Vagina (tissue), 2 donors: ENCODE measurements around the gene MYH11. TPM values are rescaled to one million over a fixed set of nuclear protein-coding genes. Genes with fewer than 3 reads are reported as not detected.

ENCODE experiments used
- DNase-seq, 2 donors: peaks; one replicate each; pipeline ENCODE4 v3.0.0-alpha.2; 2017; ENCODE audit errors: extremely low spot score in 2 of 2
- H3K27ac ChIP-seq: fragments of 200-600 bp; sonication (generic); one replicate; pipeline ENCODE4 v1.5.1; 2019
- H3K27me3 ChIP-seq: fragments of 200-600 bp; sonication (generic); one replicate; pipeline ENCODE4 v1.5.1; 2019
- H3K36me3 ChIP-seq, 2 donors: fragments of 200-600 bp; sonication (generic); one replicate each; pipeline ENCODE4 v1.5.1; 2017 to 2019
- H3K4me1 ChIP-seq: fragments of 200-600 bp; sonication (generic); one replicate; pipeline ENCODE4 v1.5.1; 2019
- H3K4me3 ChIP-seq, 2 donors: fragments of 200-600 bp; sonication (generic); 1 replicate in 1 of 2; 2 replicates in 1 of 2; pipeline ENCODE4 v1.5.1; 2016 to 2019
- H3K9me3 ChIP-seq: fragments of 200-600 bp; sonication (generic); one replicate; pipeline ENCODE4 v1.5.1; 2019
- CTCF ChIP-seq, 3 experiments: fragments of 450-650 bp in 2 of 3; fragments of 200-600 bp in 1 of 3; sonication (generic) in 1 of 3; IDR thresholded peaks; one replicate each; pipeline ENCODE4 v1.5.1; 2017 to 2019; ENCODE audit warnings: antibody characterized with exemption in 3 of 3, mild to moderate bottlenecking in 2 of 3, moderate library complexity in 2 of 3
- POLR2A ChIP-seq, 2 donors: fragments of 450-650 bp; IDR thresholded peaks; one replicate each; pipeline ENCODE4 v1.6.1; 2017; ENCODE audit warnings: antibody characterized with exemption in 2 of 2, mild to moderate bottlenecking in 2 of 2, moderate library complexity in 2 of 2
- POLR2AphosphoS5 ChIP-seq, 2 donors: sonication (generic); formaldehyde crosslinking; IDR thresholded peaks; one replicate each; pipeline ENCODE4 v1.9.0; 2017; ENCODE audit warnings: antibody characterized with exemption in 2 of 2, mild to moderate bottlenecking in 2 of 2, low read depth in 1 of 2; ENCODE audit not compliant: insufficient read depth in 1 of 2
- intact Hi-C: fragments of 100-400 bp; cut with DNase I; formaldehyde crosslinking; loops from one replicate; pipeline ENCODE4 v1.15.1; 2023
- total RNA-seq: library from RNA; depleted of rRNA; stranded (reverse); fragments of >200 nt; gene quantifications from one replicate; pipeline ENCODE4 v1.2.3, GENCODE V29; 2016

MYH11 gene
- total RNA-seq, 1 donor from 2014 or later, result 822 TPM

GRCh38 chr16:15723808-15724207 lies 133.0 kb downstream of the MYH11 start:
- Histone ChIP-seq H3K27ac (no peak overlapping the region), H3K36me3 (peaks cover 0 to 68% of the 10 kb centered on the region in 2 donors)
- DNase-seq, result no peak

GRCh38 chr16:15721018-15721417 lies 135.8 kb downstream of the MYH11 start:
- no peaks in the 10 kb centered on the region for H3K9me3 ChIP-seq
- H3K4me1 ChIP-seq, result no peaks in the 10 kb centered on the region
- no peak for TF ChIP-seq POLR2AphosphoS5 (IDR thresholded peaks at IDR 0.05; ENCODE audit: insufficient read depth in 1 of 2, low read depth in 1 of 2)
- no peak for TF ChIP-seq POLR2A (IDR thresholded peaks at IDR 0.05)
- TF ChIP-seq CTCF (IDR thresholded peaks at IDR 0.05), result no peak
- no peaks in the 10 kb centered on the region for H3K27me3 ChIP-seq
- no peak overlapping the region for H3K27ac ChIP-seq
- DNase-seq, result no peak
- peaks cover 0 to 68% of the 10 kb centered on the region in 2 donors for H3K36me3 ChIP-seq
- intact Hi-C loops, result no loop called here
- H3K4me3 ChIP-seq, result no peak overlapping the region

More at GRCh38 chr16:15723808-15724207, 133.0 kb downstream of the MYH11 start:
- no peak for TF ChIP-seq POLR2A (IDR thresholded peaks at IDR 0.05)
- intact Hi-C loops, result no loop called here
- Histone ChIP-seq H3K27me3 (no peaks in the 10 kb centered on the region), H3K4me3 (no peak overlapping the region), H3K9me3 (no peaks in the 10 kb centered on the region), H3K4me1 (no peaks in the 10 kb centered on the region)

- Histone ChIP-seq H3K27ac (no peak overlapping the region), H3K36me3 (peaks cover 0 to 68% of the 10 kb centered on the region in 2 donors), H3K9me3 (no peaks in the 10 kb centered on the region), H3K4me3 (no peak overlapping the region), H3K4me1 (no peaks in the 10 kb centered on the region), H3K27me3 (no peaks in the 10 kb centered on the region)
- intact Hi-C loops, result no loop called here
- no peak for DNase-seq
- TF ChIP-seq POLR2AphosphoS5 (IDR thresholded peaks at IDR 0.05; ENCODE audit: insufficient read depth in 1 of 2, low read depth in 1 of 2) (peak in 1 of 2 donors; percentile 24), POLR2A (IDR thresholded peaks at IDR 0.05) (no peak)
These were observed 140.0 kb downstream of the MYH11 start for GRCh38 chr16:15716694-15717447.

GRCh38 chr16:15715221-15715620 lies 141.6 kb downstream of the MYH11 start:
- Histone ChIP-seq H3K36me3 (peaks cover 0 to 57% of the 10 kb centered on the region in 2 donors), H3K4me3 (no peak overlapping the region), H3K4me1 (no peaks in the 10 kb centered on the region), H3K27ac (no peak overlapping the region), H3K27me3 (no peaks in the 10 kb centered on the region), H3K9me3 (no peaks in the 10 kb centered on the region)
- intact Hi-C loops, result loop anchor here (2.0 kb wide), 1 partner anchor 62 kb away; no protein-coding TSS in a partner anchor
- TF ChIP-seq CTCF (IDR thresholded peaks at IDR 0.05) (no peak), POLR2AphosphoS5 (IDR thresholded peaks at IDR 0.05; ENCODE audit: insufficient read depth in 1 of 2, low read depth in 1 of 2) (no peak)
- no peak for DNase-seq

- peaks cover 4% of the 10 kb centered on the region for H3K4me1 ChIP-seq
- no peaks in the 10 kb centered on the region for H3K9me3 ChIP-seq
- no peak overlapping the region for H3K27ac ChIP-seq
- no peak for TF ChIP-seq CTCF (IDR thresholded peaks at IDR 0.05)
- no peak overlapping the region for H3K4me3 ChIP-seq
- H3K27me3 ChIP-seq, result no peaks in the 10 kb centered on the region
- no peak for DNase-seq
- intact Hi-C loops, result loop anchor here (2.0 kb wide), 1 partner anchor 62 kb away; no protein-coding TSS in a partner anchor
- H3K36me3 ChIP-seq, result peaks cover 0 to 50% of the 10 kb centered on the region in 2 donors
These were observed 142.2 kb downstream of the MYH11 start for GRCh38 chr16:15714393-15715172.

- Histone ChIP-seq H3K36me3 (peaks cover 0 to 24% of the 10 kb centered on the region in 2 donors), H3K4me3 (no peak overlapping the region), H3K27ac (no peak overlapping the region), H3K4me1 (peaks cover 9% of the 10 kb centered on the region), H3K9me3 (no peaks in the 10 kb centered on the region), H3K27me3 (no peaks in the 10 kb centered on the region)
- no peak for DNase-seq
- TF ChIP-seq POLR2A (IDR thresholded peaks at IDR 0.05) (no peak), POLR2AphosphoS5 (IDR thresholded peaks at IDR 0.05; ENCODE audit: insufficient read depth in 1 of 2, low read depth in 1 of 2) (no peak), CTCF (IDR thresholded peaks at IDR 0.05) (no peak)
- intact Hi-C loops, result no loop called here
These were observed 147.8 kb downstream of the MYH11 start for GRCh38 chr16:15708997-15709396.
